OCI-LY7 (cell line): ENCODE results near the gene AIMP1.

Source experiments
- EZH2phosphoT487 ChIP-seq: fragments of 200-600 bp; sonication (generic); IDR thresholded peaks from 2 replicates; pipeline ENCODE4 v1.6.1; 2018; ENCODE audit warnings: low read depth, borderline replicate concordance, mild to moderate bottlenecking, mixed run types, antibody characterized with exemption, low read length, moderate library complexity, mixed read lengths
- TF ChIP-seq, protein P1 (sequence below): fragments of 200-600 bp; sonication (generic); conservative IDR thresholded peaks from 2 replicates; pipeline ENCODE4 v1.5.1; 2014; ENCODE audit warnings: mild to moderate bottlenecking, antibody characterized with exemption, low read length, moderate library complexity, mixed read lengths

DNA sequence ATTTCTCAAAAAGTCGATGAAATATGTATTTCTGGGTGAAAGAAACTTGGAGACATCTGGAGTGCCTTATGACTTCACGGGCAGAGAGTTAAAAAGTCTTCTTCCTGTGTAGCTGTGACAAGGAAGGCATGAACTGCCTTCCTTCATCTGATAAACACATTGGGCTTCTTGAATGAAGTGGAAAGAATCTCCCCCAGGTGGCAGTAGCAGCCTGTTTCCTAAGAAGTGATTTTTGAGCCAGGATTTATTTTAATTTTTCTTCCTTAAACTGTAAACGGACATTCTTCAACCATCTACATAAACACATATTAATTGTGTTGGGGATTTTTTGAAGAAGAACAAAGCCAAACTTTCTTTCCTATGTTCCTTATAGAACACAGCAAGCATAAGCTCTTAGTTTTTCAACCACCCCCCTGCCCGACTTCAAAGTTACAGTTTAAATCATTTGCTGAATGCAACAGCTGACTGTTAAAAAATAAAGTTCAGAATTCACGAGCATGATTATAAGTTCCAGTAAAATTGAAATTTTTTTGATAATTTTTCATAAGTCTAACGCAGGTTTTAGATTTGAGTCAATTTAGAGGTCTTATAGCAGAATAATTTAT, 53.2 kb downstream of the AIMP1 start:
- TF ChIP-seq, protein P1, sequence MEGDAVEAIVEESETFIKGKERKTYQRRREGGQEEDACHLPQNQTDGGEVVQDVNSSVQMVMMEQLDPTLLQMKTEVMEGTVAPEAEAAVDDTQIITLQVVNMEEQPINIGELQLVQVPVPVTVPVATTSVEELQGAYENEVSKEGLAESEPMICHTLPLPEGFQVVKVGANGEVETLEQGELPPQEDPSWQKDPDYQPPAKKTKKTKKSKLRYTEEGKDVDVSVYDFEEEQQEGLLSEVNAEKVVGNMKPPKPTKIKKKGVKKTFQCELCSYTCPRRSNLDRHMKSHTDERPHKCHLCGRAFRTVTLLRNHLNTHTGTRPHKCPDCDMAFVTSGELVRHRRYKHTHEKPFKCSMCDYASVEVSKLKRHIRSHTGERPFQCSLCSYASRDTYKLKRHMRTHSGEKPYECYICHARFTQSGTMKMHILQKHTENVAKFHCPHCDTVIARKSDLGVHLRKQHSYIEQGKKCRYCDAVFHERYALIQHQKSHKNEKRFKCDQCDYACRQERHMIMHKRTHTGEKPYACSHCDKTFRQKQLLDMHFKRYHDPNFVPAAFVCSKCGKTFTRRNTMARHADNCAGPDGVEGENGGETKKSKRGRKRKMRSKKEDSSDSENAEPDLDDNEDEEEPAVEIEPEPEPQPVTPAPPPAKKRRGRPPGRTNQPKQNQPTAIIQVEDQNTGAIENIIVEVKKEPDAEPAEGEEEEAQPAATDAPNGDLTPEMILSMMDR: peak; percentile 88
- TF ChIP-seq EZH2phosphoT487: no peak
